GM18505 (cell line): Measurements from ENCODE around the gene EFHC2.
"Not testable (repeated sequence)": the region's sequence is repeated elsewhere in the genome, so short reads cannot be mapped to it uniquely, and the experiment has no call there.

Source experiments
- ATAC-seq: cut with Tn5 transposase; IDR thresholded peaks from one replicate; pipeline ENCODE4 v1.9.1; 2021; ENCODE audit not compliant: unreplicated experiment
- POLR2A ChIP-seq: IDR thresholded peaks from 4 replicates; pipeline ENCODE4 v1.6.1; 2011; ENCODE audit warnings: borderline replicate concordance; ENCODE audit not compliant: insufficient read depth, insufficient read length; ENCODE audit errors: extremely low read depth

The EFHC2 gene

GRCh38 chrX:44267116-44267515 lies 76.4 kb downstream of the EFHC2 start:
- no peak for TF ChIP-seq POLR2A
- ATAC-seq: no peak

- no peak for TF ChIP-seq POLR2A
- ATAC-seq: no peak
Observed at GRCh38 chrX:44265559-44265958, 77.9 kb downstream of the EFHC2 start.

- no peak for ATAC-seq
- TF ChIP-seq POLR2A: no peak
Observed at GRCh38 chrX:44264936-44265335, 78.5 kb downstream of the EFHC2 start.

GRCh38 chrX:44261286-44261685 lies 82.2 kb downstream of the EFHC2 start:
- no peak for TF ChIP-seq POLR2A
- no peak for ATAC-seq

GRCh38 chrX:44260609-44261008 lies 82.9 kb downstream of the EFHC2 start:
- ATAC-seq: no peak
- no peak for TF ChIP-seq POLR2A

GRCh38 chrX:44255742-44256141 lies 87.7 kb downstream of the EFHC2 start:
- not testable (repeated sequence) for ATAC-seq

GRCh38 chrX:44253575-44253942 lies 89.9 kb downstream of the EFHC2 start:
- no peak for ATAC-seq
- TF ChIP-seq POLR2A: no peak

GRCh38 chrX:44252688-44253574 lies 90.5 kb downstream of the EFHC2 start:
- ATAC-seq: not testable (repeated sequence)

- TF ChIP-seq POLR2A: no peak
- ATAC-seq: no peak
Observed at GRCh38 chrX:44247468-44247867, 96.0 kb downstream of the EFHC2 start.

- no peak for TF ChIP-seq POLR2A
- ATAC-seq: no peak
Observed at GRCh38 chrX:44246826-44247225, 96.6 kb downstream of the EFHC2 start.

- ATAC-seq: no peak
- TF ChIP-seq POLR2A: no peak
Observed at GRCh38 chrX:44245733-44246132, 97.7 kb downstream of the EFHC2 start.

- ATAC-seq: no peak
- TF ChIP-seq POLR2A: no peak
Observed at GRCh38 chrX:44244008-44244407, 99.5 kb downstream of the EFHC2 start.

GRCh38 chrX:44241546-44241945 lies 101.9 kb downstream of the EFHC2 start:
- no peak for ATAC-seq
- TF ChIP-seq POLR2A: no peak

GRCh38 chrX:44240036-44240435 lies 103.4 kb downstream of the EFHC2 start:
- ATAC-seq: no peak
- TF ChIP-seq POLR2A: no peak

- no peak for ATAC-seq
Observed at GRCh38 chrX:44239036-44239435, 104.4 kb downstream of the EFHC2 start.

More at GRCh38 chrX:44239036-44239435, 104.4 kb downstream of the EFHC2 start:
- TF ChIP-seq POLR2A: no peak
